Upper lobe of left lung (tissue), 6 donors: Measurements from ENCODE around the gene ZFYVE16. TPM values are rescaled to one million over a fixed set of nuclear protein-coding genes. Genes with fewer than 3 reads are reported as not detected.

ENCODE experiments used
- ATAC-seq, 2 donors: fragments of 200-7000 bp; cut with Tn5 transposase; one replicate each; pipeline ENCODE4 v1.9.1; 2022; ENCODE audit warnings: mild to moderate bottlenecking in 2 of 2, moderate library complexity in 2 of 2; ENCODE audit not compliant: low FRiP score in 2 of 2
- DNase-seq, 2 donors: peaks; one replicate each; pipeline ENCODE4 v3.0.0-alpha.2; 2019 to 2020
- H3K27ac ChIP-seq, 4 donors: fragments of 200-600 bp; sonication (generic); one replicate each; pipeline ENCODE4 v1.5.1; 2016 to 2019
- H3K27me3 ChIP-seq, 4 donors: fragments of 200-600 bp; sonication (generic); one replicate each; pipeline ENCODE4 v1.5.1; 2017 to 2019
- H3K36me3 ChIP-seq, 4 donors: fragments of 200-600 bp; sonication (generic); one replicate each; pipeline ENCODE4 v1.5.1; 2016 to 2019
- H3K4me1 ChIP-seq, 4 donors: fragments of 200-600 bp; sonication (generic); one replicate each; pipeline ENCODE4 v1.5.1; 2018 to 2019
- H3K4me3 ChIP-seq, 4 donors: fragments of 200-600 bp; sonication (generic); one replicate each; pipeline ENCODE4 v1.5.1; 2017 to 2019; ENCODE audit warnings: mild to moderate bottlenecking in 2 of 4, moderate library complexity in 1 of 4
- H3K9me3 ChIP-seq, 4 donors: fragments of 200-600 bp; sonication (generic); one replicate each; pipeline ENCODE4 v1.5.1; 2018 to 2019
- CTCF ChIP-seq, 6 experiments: fragments of 450-650 bp in 4 of 6; fragments of 200-600 bp in 2 of 6; sonication (generic) in 2 of 6; IDR thresholded peaks; one replicate each; pipeline ENCODE4 v1.5.1; 2016 to 2019; ENCODE audit warnings: antibody characterized with exemption in 6 of 6
- EP300 ChIP-seq, 4 donors: sonication (generic); formaldehyde crosslinking; IDR thresholded peaks; one replicate each; pipeline ENCODE4 v1.5.1; 2017; ENCODE audit warnings: antibody characterized with exemption in 4 of 4, control low read depth in 2 of 4
- POLR2A ChIP-seq, 4 donors: fragments of 450-650 bp; IDR thresholded peaks; one replicate each; pipeline ENCODE4 v1.5.1; 2016 to 2017; ENCODE audit warnings: antibody characterized with exemption in 4 of 4, mild to moderate bottlenecking in 2 of 4
- POLR2AphosphoS5 ChIP-seq, 2 donors: sonication (generic); formaldehyde crosslinking; IDR thresholded peaks; one replicate each; pipeline ENCODE4 v1.5.1; 2017; ENCODE audit warnings: antibody characterized with exemption in 2 of 2
- WGBS, 2 donors: methylation state at CpG; one replicate each; pipeline ENCODE4 v1.1.5; 2017 to 2018; 5-methylcytosine and 5-hydroxymethylcytosine counted together
- small RNA-seq, 4 donors: library from RNA; depleted of rRNA; stranded (forward); fragments of <200 nt; gene quantifications; one replicate each; pipeline ENCODE3, GENCODE V24; 2016
- total RNA-seq, 6 donors: library from RNA; depleted of rRNA in 4 of 6; stranded (reverse); fragments of >200 nt in 4 of 6; gene quantifications; one replicate each; pipeline versions ENCODE4 v1.1.0 to v1.2.1, GENCODE V29; 2016 to 2021
- donor health status: DM: no; HTN: no; CAD: no; lungs with moderate emphysema.
- donor health status: DM: no; HTN: yes; CAD: no; lungs with severe emphysema.

The ZFYVE16 gene
- total RNA-seq, 6 donors from 2014 or later, result 27.7 to 52.4 (median 40.2) TPM

GRCh38 chr5:80507663-80508062, 99.8 kb downstream of the ZFYVE16 start:
- no peaks in the 10 kb centered on the region for H3K27me3 ChIP-seq
- H3K4me3 ChIP-seq, result no peak overlapping the region
- H3K27ac ChIP-seq, result no peak overlapping the region
- ATAC-seq (no peak), DNase-seq (no peak)
- H3K9me3 ChIP-seq, result no peaks in the 10 kb centered on the region
- no peaks in the 10 kb centered on the region for H3K36me3 ChIP-seq
- 87 to 88% methylated on average over 3 of the region's 3 CpGs for WGBS, 2 donors
- H3K4me1 ChIP-seq, result no peaks in the 10 kb centered on the region
- TF ChIP-seq POLR2AphosphoS5 (IDR thresholded peaks at IDR 0.05) (no peak), EP300 (IDR thresholded peaks at IDR 0.05) (no peak)

GRCh38 chr5:80508844-80509243, 101.0 kb downstream of the ZFYVE16 start:
- Histone ChIP-seq H3K4me3 (no peak overlapping the region), H3K9me3 (no peaks in the 10 kb centered on the region), H3K27me3 (no peaks in the 10 kb centered on the region), H3K4me1 (no peaks in the 10 kb centered on the region), H3K36me3 (no peaks in the 10 kb centered on the region), H3K27ac (no peak overlapping the region)
- ATAC-seq (no peak), DNase-seq (no peak)
- no peak for TF ChIP-seq POLR2A (IDR thresholded peaks at IDR 0.05)
- TF ChIP-seq CTCF (IDR thresholded peaks at IDR 0.05), result no peak
- TF ChIP-seq EP300 (IDR thresholded peaks at IDR 0.05), result no peak
- no peak for TF ChIP-seq POLR2AphosphoS5 (IDR thresholded peaks at IDR 0.05)
- 67 to 86% methylated on average over 6 of the region's 6 CpGs for WGBS, 2 donors

GRCh38 chr5:80509362-80509761, 101.5 kb downstream of the ZFYVE16 start:
- Histone ChIP-seq H3K4me1 (no peaks in the 10 kb centered on the region), H3K36me3 (no peaks in the 10 kb centered on the region), H3K27me3 (no peaks in the 10 kb centered on the region), H3K27ac (no peak overlapping the region), H3K4me3 (no peak overlapping the region), H3K9me3 (no peaks in the 10 kb centered on the region)
- ATAC-seq, result no peak
- no peak for TF ChIP-seq EP300 (IDR thresholded peaks at IDR 0.05)
- no peak for TF ChIP-seq POLR2A (IDR thresholded peaks at IDR 0.05)
- TF ChIP-seq CTCF (IDR thresholded peaks at IDR 0.05), result no peak
- TF ChIP-seq POLR2AphosphoS5 (IDR thresholded peaks at IDR 0.05), result no peak
- DNase-seq, result no peak
- whole genome bisulfite sequencing, 2 donors, result 89 to 91% methylated on average over 4 of the region's 4 CpGs

- WGBS, 2 donors, result 87 to 89% methylated on average over 4 of the region's 4 CpGs
- H3K4me3 ChIP-seq, result no peak overlapping the region
- no peak for ATAC-seq
- no peaks in the 10 kb centered on the region for H3K27me3 ChIP-seq
- no peaks in the 10 kb centered on the region for H3K4me1 ChIP-seq
- no peak for DNase-seq
- TF ChIP-seq POLR2AphosphoS5 (IDR thresholded peaks at IDR 0.05) (no peak), EP300 (IDR thresholded peaks at IDR 0.05) (no peak), POLR2A (IDR thresholded peaks at IDR 0.05) (no peak), CTCF (IDR thresholded peaks at IDR 0.05) (no peak)
- no peaks in the 10 kb centered on the region for H3K36me3 ChIP-seq
- no peak overlapping the region for H3K27ac ChIP-seq
- H3K9me3 ChIP-seq, result no peaks in the 10 kb centered on the region
Measured at GRCh38 chr5:80516826-80517225, 109.0 kb downstream of the ZFYVE16 start.

Small RNA genes within 50 kb of the gene (small RNA-seq; reads per million reads assigned to genes)
- gene RNU6-211P, result 0 to 0.57 (median 0.22) reads per million in 4 donors

Other genes with a start within 250 kb of the ZFYVE16 start
- gene SERINC5, start 152.0 kb upstream of the ZFYVE16 start, total RNA-seq, result 10 to 100 TPM; 27.3 to 62.4 (median 41.3) TPM
- not detected for gene SPZ1, start 88.1 kb upstream of the ZFYVE16 start, total RNA-seq
- 1 to 10 TPM in 5 of 6 donors, under 1 TPM in 1; 0.78 to 5.2 (median 2.7) TPM for gene FAM151B, start 80.0 kb downstream of the ZFYVE16 start, total RNA-seq
- under 1 TPM in 3 of 6 donors, not detected in 3; 0.14 to 0.67 (median 0.47) TPM for gene ANKRD34B, start 162.2 kb downstream of the ZFYVE16 start, total RNA-seq
- 10 to 100 TPM in 5 of 6 donors, 1 to 10 TPM in 1; 9.0 to 17.3 (median 12.5) TPM for gene MSH3, start 246.6 kb downstream of the ZFYVE16 start, total RNA-seq
- gene DHFR, start 246.9 kb downstream of the ZFYVE16 start, total RNA-seq, result 10 to 100 TPM in 3 of 6 donors, 1 to 10 TPM in 3; 7.3 to 14.1 (median 9.8) TPM